Activated naive CD8-positive, alpha-beta T cell treated with anti-CD3 and anti-CD28 coated beads for 36 hours (primary cell): Measurements from ENCODE around the gene ABLIM2. TPM values are rescaled to one million over a fixed set of nuclear protein-coding genes. Genes with fewer than 3 reads are reported as not detected.

Source experiments
- DNase-seq: peaks from one replicate; pipeline ENCODE4 v3.0.0; 2021
- H3K27ac Mint-ChIP-seq: one replicate; pipeline ENCODE4 v1.8.0; 2022; ENCODE audit warnings: mild to moderate bottlenecking, moderate library complexity, mixed read lengths
- H3K27me3 Mint-ChIP-seq: one replicate; pipeline ENCODE4 v1.8.0; 2022; ENCODE audit warnings: mild to moderate bottlenecking, mixed read lengths
- H3K36me3 Mint-ChIP-seq: one replicate; pipeline ENCODE4 v1.8.0; 2021; ENCODE audit warnings: mild to moderate bottlenecking, mixed read lengths
- H3K4me1 Mint-ChIP-seq: one replicate; pipeline ENCODE4 v1.8.0; 2021; ENCODE audit warnings: mixed read lengths
- H3K4me3 Mint-ChIP-seq: one replicate; pipeline ENCODE4 v1.8.0; 2022; ENCODE audit warnings: mild to moderate bottlenecking, moderate library complexity, mixed read lengths
- H3K9me3 Mint-ChIP-seq: one replicate; pipeline ENCODE4 v1.8.0; 2022; ENCODE audit warnings: mixed read lengths
- total RNA-seq, 2 experiments: library from RNA; stranded (reverse); gene quantifications; one replicate each; pipeline ENCODE4 v1.2.3, GENCODE V29; 2021

ABLIM2 gene
- total RNA-seq, 2 experiments from 2014 or later = 0.41 to 0.62 TPM

DNA sequence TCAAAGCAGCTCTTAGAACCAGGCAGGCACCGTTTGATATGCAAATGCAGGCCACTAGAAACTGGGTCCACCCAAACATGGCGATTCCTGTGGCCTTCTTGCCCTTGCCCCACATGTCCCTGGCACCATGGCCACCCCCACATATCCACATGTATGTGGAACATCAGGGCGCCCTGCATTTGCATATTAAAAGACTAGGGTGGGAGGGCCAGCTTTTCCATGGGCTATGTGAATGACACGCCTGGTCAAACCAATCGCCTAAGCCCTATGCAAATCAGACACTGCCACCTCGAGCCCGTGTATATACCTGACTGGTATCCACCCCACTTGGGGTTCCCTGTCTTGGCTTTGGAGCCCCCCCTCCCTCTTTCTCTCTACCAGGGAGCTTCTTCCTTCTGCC, 107.0 kb downstream of the ABLIM2 start:
- DNase-seq = no peak
- H3K4me1 Mint-ChIP-seq = no peaks in the 10 kb centered on the region

DNA sequence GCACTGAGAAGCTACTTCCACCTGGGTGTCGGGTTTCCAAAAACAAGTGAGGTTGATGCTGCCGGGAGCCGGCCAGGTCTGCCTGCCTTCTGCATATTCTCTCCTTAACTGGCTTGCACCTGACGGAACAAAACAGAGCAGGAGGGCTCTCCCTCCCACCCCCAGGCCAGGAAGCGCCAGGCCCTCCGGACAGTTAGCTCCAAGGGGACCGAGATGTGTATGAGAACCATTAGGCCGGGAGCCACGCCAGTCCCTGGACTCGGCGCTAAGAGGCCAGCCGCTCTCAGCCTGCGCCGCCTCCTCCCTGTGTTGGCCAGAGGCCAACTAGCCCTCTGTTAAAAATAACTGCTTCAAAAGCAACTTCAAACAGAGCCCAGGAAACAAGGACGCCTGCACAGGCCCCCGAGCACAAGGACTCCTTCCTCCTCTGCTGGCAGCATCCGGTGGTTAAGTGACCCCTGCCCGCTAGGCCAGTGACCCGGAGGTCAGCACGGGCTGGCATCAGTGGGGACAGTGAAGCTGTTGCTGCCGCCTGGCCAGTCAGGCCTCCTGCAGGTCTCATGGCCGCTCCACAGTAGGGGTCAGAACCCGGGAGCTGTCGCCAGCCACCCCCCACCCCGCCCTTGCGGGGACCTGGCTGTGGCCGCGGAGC, 107.9 kb downstream of the ABLIM2 start:
- no peak overlapping the region for H3K27ac Mint-ChIP-seq
- H3K36me3 Mint-ChIP-seq = peaks cover 3% of the 10 kb centered on the region
- peaks cover 5% of the 10 kb centered on the region for H3K9me3 Mint-ChIP-seq
- peaks cover 18% of the 10 kb centered on the region for H3K27me3 Mint-ChIP-seq
- no peak for DNase-seq
- H3K4me3 Mint-ChIP-seq = no peak overlapping the region
- H3K4me1 Mint-ChIP-seq = no peaks in the 10 kb centered on the region

More for the DNA sequence above, 107.0 kb downstream of the ABLIM2 start:
- H3K27ac Mint-ChIP-seq = no peak overlapping the region
- peaks cover 3% of the 10 kb centered on the region for H3K36me3 Mint-ChIP-seq
- peaks cover 18% of the 10 kb centered on the region for H3K27me3 Mint-ChIP-seq
- peaks cover 5% of the 10 kb centered on the region for H3K9me3 Mint-ChIP-seq
- H3K4me3 Mint-ChIP-seq = no peak overlapping the region

DNA sequence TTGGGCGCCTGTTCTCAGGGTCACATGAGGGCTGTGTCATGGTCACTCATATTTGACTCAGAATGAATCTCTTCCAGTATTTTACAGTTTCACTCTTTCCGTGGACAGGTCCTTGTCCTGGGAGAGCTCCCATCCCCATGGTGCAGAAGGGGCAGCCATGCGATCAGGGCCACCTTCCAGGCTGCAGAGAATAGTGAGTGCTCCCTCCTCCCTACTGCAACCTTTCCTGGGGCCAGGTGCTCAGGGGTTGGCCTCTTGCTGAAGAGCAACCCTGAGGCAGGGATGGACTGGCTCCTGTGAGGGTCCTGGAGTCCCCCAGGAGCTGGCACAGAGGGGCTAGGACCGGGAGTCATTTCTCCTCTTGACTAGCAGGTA, 108.4 kb downstream of the ABLIM2 start:
- H3K27ac Mint-ChIP-seq = no peak overlapping the region
- no peak overlapping the region for H3K4me3 Mint-ChIP-seq
- no peak for DNase-seq
- peaks cover 3% of the 10 kb centered on the region for H3K36me3 Mint-ChIP-seq
- peaks cover 18% of the 10 kb centered on the region for H3K27me3 Mint-ChIP-seq
- peaks cover 4% of the 10 kb centered on the region for H3K9me3 Mint-ChIP-seq
- H3K4me1 Mint-ChIP-seq = no peaks in the 10 kb centered on the region

DNA sequence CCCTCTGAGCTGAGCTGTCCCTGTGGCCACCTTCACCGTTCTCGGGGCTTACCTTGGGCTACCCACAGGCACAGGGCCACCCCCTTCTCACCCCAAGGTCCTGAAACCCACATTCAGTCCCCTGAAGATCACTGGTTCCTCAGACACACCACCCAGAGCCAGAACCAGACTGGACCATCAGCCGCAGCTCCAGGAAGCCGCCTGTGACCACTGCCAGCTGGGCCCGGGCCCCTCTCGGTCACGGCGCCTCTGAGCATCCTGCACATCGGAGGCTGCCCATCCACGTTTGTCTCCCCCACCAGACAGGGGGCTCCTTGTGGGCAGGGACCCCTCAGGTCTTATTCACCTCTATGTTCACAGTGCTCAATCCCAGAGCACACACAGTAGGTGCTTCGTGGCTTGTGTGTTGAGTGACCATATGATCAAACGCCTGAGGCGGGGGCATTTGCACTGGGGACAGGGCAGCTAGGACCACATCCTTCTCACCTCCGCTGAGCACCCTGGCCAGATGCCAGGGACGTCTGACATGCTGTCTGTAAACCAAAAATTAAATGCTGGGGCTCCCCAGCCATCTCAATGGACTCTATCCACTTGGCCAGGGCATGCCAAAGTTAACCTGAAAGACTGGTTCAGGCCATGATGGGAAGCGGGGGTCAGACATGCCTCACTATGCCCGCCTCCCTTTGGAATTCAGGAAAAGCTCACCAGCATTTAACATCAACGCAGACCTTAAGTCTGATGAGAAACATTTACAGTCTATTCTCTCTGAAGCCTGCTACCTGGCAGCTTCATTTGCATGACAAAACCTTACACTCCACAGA, 109.5 kb downstream of the ABLIM2 start:
- H3K4me1 Mint-ChIP-seq = no peaks in the 10 kb centered on the region
- peaks cover 18% of the 10 kb centered on the region for H3K27me3 Mint-ChIP-seq
- H3K36me3 Mint-ChIP-seq = no peaks in the 10 kb centered on the region
- no peaks in the 10 kb centered on the region for H3K9me3 Mint-ChIP-seq
- H3K27ac Mint-ChIP-seq = no peak overlapping the region
- no peak overlapping the region for H3K4me3 Mint-ChIP-seq
- no peak for DNase-seq

DNA sequence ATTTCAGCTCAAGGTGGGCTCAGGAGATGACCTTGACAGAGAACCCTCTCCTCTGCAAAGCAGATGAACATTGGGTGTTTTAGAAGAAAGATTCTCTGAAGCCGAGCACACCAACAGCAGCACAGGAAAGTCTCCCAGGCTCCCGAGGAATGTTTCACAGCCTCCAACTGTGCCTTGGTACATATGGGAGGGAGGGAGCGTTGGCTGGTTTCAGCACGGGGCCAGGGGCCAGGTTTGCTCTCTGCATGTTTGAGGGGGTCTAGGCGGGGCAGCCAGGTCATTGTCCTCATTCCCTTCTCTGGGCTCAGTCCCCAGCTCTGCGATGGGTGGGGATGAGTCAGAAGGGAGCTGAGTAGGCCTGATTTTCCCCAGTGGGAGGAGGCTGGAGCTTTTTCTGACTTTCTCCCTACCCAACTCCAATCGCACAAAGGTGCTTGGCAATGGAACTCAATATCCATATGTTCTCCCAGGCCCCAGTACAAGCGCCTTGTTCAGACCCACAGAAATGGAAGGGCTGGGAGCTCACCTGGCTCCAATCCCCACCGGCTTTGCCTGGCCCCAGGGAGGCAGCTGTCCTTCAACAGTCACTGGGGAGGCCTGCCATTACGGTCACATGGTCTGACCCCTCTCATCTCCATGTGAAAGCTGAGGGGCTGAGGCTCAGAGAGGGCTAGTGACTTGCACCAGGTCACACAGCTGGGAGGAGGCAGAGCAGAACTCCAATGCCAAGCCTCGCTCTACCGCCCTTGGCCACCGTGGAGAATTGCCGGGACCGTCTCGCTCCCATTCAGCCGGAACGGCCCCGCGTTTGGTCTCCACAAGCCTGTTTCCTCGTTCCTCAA, 110.6 kb downstream of the ABLIM2 start:
- Mint-ChIP-seq H3K36me3 (no peaks in the 10 kb centered on the region), H3K27ac (no peak overlapping the region), H3K27me3 (peaks cover 18% of the 10 kb centered on the region), H3K4me3 (no peak overlapping the region), H3K4me1 (no peaks in the 10 kb centered on the region), H3K9me3 (no peaks in the 10 kb centered on the region)
- no peak for DNase-seq

DNA sequence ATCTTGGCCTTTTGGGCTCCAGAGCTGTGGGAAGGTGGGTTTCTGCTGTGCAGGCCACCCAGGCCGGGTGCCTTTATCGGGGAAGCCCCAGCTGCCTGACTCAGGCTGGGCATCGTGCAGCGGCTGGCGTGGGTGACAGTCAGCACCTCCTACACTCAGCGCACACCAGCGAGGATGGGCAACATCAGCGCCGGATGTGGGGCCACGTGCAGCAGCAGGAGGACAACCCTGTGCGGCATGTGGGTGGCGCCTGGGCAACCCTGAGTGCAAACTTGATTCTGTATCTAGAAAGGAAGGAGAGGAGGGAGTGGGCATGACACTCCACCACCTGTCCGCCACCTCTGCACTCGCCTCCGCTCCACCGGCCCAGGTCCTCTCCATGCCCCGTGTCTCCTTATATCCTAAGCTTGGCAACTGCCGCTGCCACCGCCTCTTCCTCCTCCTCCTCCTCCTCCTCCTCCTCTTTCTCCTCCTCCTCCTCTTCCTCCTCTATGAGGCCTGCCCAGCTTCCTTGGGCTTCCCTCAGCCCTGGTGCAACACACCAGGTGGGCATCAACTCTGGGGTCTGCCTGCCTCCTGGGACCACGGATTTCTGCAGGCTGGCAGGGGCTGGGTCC, 111.6 kb downstream of the ABLIM2 start:
- Mint-ChIP-seq H3K27ac (no peak overlapping the region), H3K36me3 (no peaks in the 10 kb centered on the region), H3K4me3 (no peak overlapping the region), H3K4me1 (no peaks in the 10 kb centered on the region), H3K27me3 (peaks cover 18% of the 10 kb centered on the region), H3K9me3 (no peaks in the 10 kb centered on the region)
- DNase-seq = no peak

DNA sequence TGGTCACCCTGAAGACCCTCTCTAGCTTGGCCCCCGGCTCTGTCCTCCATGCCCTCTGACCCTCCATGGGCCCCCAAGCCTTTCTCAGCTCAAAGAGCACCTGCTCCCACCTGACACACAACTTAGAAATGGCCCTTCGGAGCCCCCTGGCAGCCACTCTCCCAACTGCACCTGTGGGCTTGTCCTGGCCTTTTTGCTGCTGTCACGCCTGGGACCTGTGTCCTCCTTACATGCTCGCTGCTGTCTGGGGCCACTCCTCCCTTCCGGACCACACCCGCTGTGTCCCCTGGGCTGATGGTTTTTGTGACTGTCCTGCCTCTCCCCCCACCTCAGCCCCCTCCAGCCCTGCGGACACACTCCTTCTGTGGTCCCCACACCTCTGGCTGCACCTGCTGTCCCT, 112.7 kb downstream of the ABLIM2 start:
- H3K4me1 Mint-ChIP-seq = no peaks in the 10 kb centered on the region
- H3K27ac Mint-ChIP-seq = no peak overlapping the region
- no peaks in the 10 kb centered on the region for H3K36me3 Mint-ChIP-seq
- DNase-seq = no peak
- no peaks in the 10 kb centered on the region for H3K9me3 Mint-ChIP-seq
- no peak overlapping the region for H3K4me3 Mint-ChIP-seq
- peaks cover 18% of the 10 kb centered on the region for H3K27me3 Mint-ChIP-seq

DNA sequence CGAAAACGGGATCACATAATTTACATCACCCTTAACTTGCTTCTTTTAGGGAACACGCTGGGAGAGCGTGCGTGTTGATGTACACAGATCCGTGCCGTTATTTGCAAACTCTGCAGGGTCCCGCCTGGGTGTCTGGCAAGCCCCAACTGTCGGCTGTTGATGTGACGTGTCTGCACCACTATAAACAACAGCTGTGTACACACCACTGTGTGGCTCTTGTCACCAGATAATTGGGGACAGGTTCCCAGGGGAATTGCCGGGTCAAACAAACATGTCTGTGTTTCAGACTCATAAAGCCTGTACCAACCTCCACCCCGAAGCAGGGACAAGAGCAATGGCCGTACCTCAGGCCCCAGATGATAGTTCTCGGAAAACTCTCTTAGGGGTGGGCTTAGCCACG, 113.9 kb downstream of the ABLIM2 start:
- no peak for DNase-seq
- H3K27ac Mint-ChIP-seq = no peak overlapping the region
- H3K4me1 Mint-ChIP-seq = no peaks in the 10 kb centered on the region
- no peaks in the 10 kb centered on the region for H3K36me3 Mint-ChIP-seq
- no peaks in the 10 kb centered on the region for H3K9me3 Mint-ChIP-seq
- peaks cover 12% of the 10 kb centered on the region for H3K27me3 Mint-ChIP-seq
- H3K4me3 Mint-ChIP-seq = no peak overlapping the region

DNA sequence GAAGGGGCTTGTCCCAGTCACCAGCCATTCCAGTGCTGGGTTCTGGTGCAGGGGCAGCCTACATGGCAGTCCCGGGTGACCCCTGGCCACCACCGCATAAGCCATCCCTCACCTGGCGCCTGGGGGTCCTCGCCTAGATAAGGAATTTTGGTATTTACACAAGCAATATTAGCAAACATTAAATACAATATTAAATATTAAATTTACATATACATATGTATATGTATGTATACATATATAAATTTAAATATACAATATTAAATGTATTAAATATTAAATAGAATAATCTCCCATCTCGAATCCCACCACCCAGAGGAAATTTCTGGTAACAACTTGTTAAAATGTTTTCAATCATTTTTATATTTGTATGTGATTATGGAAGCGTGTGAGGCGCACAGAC, 114.4 kb downstream of the ABLIM2 start:
- DNase-seq = no peak
- Mint-ChIP-seq H3K4me3 (no peak overlapping the region), H3K4me1 (no peaks in the 10 kb centered on the region), H3K27me3 (peaks cover 8% of the 10 kb centered on the region), H3K9me3 (no peaks in the 10 kb centered on the region), H3K36me3 (no peaks in the 10 kb centered on the region), H3K27ac (no peak overlapping the region)

DNA sequence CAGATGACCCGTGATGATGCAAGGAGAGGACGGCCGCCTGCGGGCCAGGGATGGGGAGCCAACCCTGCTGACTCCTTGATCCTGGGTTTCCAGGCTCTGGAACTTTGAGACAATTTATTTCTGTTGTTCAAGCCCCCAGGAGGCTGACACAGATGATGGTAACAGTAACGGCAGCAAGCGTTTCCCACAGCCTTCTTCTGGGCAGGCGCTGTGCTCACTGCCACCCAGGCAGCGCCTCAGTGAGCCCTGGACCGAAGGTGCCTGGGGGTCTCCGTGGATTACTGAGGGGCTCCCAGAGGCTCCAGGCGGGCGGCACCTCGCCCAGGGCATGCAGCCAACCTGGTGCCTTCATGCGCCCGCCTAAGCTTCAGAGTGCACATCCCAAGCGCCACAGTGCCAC, 115.0 kb downstream of the ABLIM2 start:
- H3K4me1 Mint-ChIP-seq = no peaks in the 10 kb centered on the region
- H3K4me3 Mint-ChIP-seq = no peak overlapping the region
- no peaks in the 10 kb centered on the region for H3K9me3 Mint-ChIP-seq
- no peak for DNase-seq
- H3K36me3 Mint-ChIP-seq = no peaks in the 10 kb centered on the region
- peaks cover 9% of the 10 kb centered on the region for H3K27me3 Mint-ChIP-seq
- H3K27ac Mint-ChIP-seq = no peak overlapping the region

DNA sequence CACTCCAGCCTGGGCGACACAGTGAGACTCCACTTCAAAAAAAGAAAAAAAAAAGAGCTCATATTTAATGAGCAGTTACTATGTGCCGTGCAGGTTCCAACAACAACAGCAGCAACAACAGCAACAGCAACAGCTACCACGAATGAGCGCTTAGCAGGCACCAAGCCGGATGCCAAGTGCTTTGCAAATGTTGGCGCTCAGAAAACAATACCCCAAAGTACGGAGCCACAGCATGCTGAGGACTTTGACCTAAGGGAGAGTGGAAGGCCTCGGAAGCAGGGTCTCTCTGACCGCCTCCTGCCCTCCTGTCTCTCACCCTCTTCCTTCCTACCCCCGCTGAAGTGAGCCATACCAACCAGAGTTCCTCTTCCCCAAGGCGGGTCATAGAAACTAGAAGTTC, 116.7 kb downstream of the ABLIM2 start:
- Mint-ChIP-seq H3K27me3 (peaks cover 17% of the 10 kb centered on the region), H3K36me3 (no peaks in the 10 kb centered on the region), H3K4me3 (no peak overlapping the region), H3K27ac (no peak overlapping the region), H3K4me1 (no peaks in the 10 kb centered on the region), H3K9me3 (no peaks in the 10 kb centered on the region)
- no peak for DNase-seq

DNA sequence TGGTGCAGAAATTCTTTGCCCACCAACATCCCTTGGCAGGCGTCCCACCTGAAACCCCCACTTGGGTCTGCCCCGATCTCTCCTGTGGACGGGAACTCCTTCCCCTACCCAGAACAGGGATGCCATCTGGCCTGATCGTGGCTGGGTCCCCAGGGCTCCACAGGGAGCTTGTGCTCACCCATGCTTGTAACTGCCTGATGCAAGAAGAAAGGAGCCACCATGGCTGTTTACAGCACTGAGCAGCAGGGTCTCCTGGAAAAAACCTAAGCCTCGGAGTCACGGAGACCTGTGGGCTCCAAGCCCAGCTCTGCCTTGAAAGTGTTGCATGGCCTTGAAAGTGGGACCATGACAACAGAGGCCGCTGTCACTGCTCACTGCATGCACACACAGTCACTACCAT, 117.4 kb downstream of the ABLIM2 start:
- H3K27ac Mint-ChIP-seq = no peak overlapping the region
- H3K4me3 Mint-ChIP-seq = no peak overlapping the region
- no peaks in the 10 kb centered on the region for H3K36me3 Mint-ChIP-seq
- no peaks in the 10 kb centered on the region for H3K4me1 Mint-ChIP-seq
- H3K9me3 Mint-ChIP-seq = no peaks in the 10 kb centered on the region
- no peak for DNase-seq
- H3K27me3 Mint-ChIP-seq = peaks cover 17% of the 10 kb centered on the region

DNA sequence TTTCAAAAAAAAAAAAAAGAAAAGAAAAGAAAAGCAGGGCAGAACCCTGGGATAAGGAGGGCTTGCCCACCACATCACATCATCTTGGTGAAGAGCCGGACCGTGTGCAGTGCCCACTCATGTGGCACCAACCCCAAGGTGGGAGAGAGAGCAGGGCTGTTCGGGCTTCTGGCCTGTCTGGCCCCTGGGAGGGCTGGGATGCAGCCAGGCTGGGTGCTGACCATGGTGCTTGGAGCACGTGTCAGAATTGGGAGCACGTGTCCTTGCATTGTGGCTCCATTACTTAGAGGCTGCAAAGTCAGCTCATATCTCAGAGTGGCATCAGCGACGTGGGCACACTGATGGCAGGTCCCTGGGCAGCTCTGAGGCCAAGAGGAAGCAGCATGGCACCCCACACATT, 118.0 kb downstream of the ABLIM2 start:
- no peaks in the 10 kb centered on the region for H3K9me3 Mint-ChIP-seq
- no peak overlapping the region for H3K4me3 Mint-ChIP-seq
- H3K36me3 Mint-ChIP-seq = no peaks in the 10 kb centered on the region
- DNase-seq = no peak
- peaks cover 17% of the 10 kb centered on the region for H3K27me3 Mint-ChIP-seq
- no peak overlapping the region for H3K27ac Mint-ChIP-seq
- peaks cover 3% of the 10 kb centered on the region for H3K4me1 Mint-ChIP-seq

DNA sequence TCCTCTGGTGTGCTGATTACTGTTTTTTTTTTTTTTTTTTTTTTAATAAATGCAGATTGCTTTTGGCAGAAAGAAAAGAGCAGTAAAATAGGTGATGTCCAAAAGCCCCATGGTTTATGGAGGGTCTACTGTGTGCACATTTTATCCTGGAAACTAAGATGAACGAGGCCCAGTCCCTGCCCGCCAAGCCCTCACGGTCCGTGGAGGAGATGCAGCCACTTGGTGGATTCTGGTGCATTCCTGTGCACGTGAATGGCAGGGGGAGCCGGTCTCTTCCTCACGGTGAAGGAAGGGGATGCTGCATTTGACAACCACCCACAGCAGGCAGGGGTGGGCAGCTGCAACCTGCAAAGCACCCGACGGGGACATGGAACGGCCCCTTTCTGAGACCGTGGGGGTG, 118.8 kb downstream of the ABLIM2 start:
- no peak for DNase-seq
- H3K9me3 Mint-ChIP-seq = no peaks in the 10 kb centered on the region
- no peak overlapping the region for H3K27ac Mint-ChIP-seq
- H3K4me1 Mint-ChIP-seq = peaks cover 10% of the 10 kb centered on the region
- H3K36me3 Mint-ChIP-seq = no peaks in the 10 kb centered on the region
- H3K4me3 Mint-ChIP-seq = no peak overlapping the region
- H3K27me3 Mint-ChIP-seq = peaks cover 17% of the 10 kb centered on the region

DNA sequence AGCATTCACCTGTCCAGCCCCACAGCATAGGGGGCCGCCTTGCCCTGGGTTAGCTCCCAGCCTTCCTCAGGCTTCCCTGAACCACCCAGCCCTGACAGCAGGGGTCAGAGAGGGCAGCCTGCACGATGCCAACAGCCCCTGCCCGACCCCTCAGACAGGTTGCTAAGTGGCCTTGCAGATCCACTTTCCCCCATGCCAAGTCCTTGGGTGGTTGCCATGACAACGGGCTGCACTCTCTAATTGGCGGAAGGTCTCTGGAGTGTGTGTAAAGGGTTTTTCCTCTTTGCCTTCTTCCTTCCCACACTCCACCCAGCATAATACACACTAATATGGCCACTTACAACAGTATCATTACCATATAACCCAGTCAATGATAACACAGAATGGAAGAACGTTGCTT, 119.3 kb downstream of the ABLIM2 start:
- no peak overlapping the region for H3K4me3 Mint-ChIP-seq
- H3K4me1 Mint-ChIP-seq = peaks cover 10% of the 10 kb centered on the region
- no peaks in the 10 kb centered on the region for H3K36me3 Mint-ChIP-seq
- no peak for DNase-seq
- H3K27ac Mint-ChIP-seq = no peak overlapping the region
- peaks cover 17% of the 10 kb centered on the region for H3K27me3 Mint-ChIP-seq
- no peaks in the 10 kb centered on the region for H3K9me3 Mint-ChIP-seq
